NT2/D1 (cell line): ENCODE measurements around the gene MBP.

Experiments used
- YY1 ChIP-seq: IDR thresholded peaks from 2 replicates; pipeline ENCODE4 v1.6.1; 2011; ENCODE audit not compliant: insufficient read length, insufficient read depth
- ZNF274 ChIP-seq: IDR thresholded peaks from 2 replicates; pipeline ENCODE4 v1.6.1; 2011; ENCODE audit warnings: mild to moderate bottlenecking, low read depth, low read length

GRCh38 chr18:77047803-77048419 lies 84.7 kb downstream of the MBP start:
- no peak for TF ChIP-seq ZNF274
- TF ChIP-seq YY1 = no peak
